ENCODE measurements around the gene SDF2L1. TPM values are rescaled to one million over a fixed set of nuclear protein-coding genes. Genes with fewer than 3 reads are reported as not detected.
"Not testable (repeated sequence)": the region's sequence is repeated elsewhere in the genome, so short reads cannot be mapped to it uniquely, and the experiment has no call there.

Gene SDF2L1, protein sequence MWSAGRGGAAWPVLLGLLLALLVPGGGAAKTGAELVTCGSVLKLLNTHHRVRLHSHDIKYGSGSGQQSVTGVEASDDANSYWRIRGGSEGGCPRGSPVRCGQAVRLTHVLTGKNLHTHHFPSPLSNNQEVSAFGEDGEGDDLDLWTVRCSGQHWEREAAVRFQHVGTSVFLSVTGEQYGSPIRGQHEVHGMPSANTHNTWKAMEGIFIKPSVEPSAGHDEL
- 10 to 100 TPM; 11.7 to 19.3 (median 16.1) TPM for polyA plus RNA-seq (ENCODE audit: insufficient read length in 3 of 3)

- DNase-seq (ENCODE audit: low read depth in 3 of 3, low spot score in 2 of 3), result peak; percentile 88 to 94 (median 89)
These were observed at the start of gene SDF2L1 for GRCh38 chr22:21641789-21642583. Gene SDF2L1, plus strand, starts transcription at chr22:21642302. Its CDS starts 35 bp downstream, at chr22:21642337.

- DNase-seq (ENCODE audit: low read depth in 3 of 3, low spot score in 2 of 3), result no peak
These were observed 49.7 kb upstream of the SDF2L1 start for GRCh38 chr22:21592422-21592821.

- no peak for DNase-seq (ENCODE audit: low read depth in 3 of 3, low spot score in 2 of 3)
These were observed 48.5 kb upstream of the SDF2L1 start for GRCh38 chr22:21593406-21594232.

GRCh38 chr22:21594865-21595452 lies 47.1 kb upstream of the SDF2L1 start:
- DNase-seq (ENCODE audit: low read depth in 3 of 3, low spot score in 2 of 3), result no peak

DNA sequence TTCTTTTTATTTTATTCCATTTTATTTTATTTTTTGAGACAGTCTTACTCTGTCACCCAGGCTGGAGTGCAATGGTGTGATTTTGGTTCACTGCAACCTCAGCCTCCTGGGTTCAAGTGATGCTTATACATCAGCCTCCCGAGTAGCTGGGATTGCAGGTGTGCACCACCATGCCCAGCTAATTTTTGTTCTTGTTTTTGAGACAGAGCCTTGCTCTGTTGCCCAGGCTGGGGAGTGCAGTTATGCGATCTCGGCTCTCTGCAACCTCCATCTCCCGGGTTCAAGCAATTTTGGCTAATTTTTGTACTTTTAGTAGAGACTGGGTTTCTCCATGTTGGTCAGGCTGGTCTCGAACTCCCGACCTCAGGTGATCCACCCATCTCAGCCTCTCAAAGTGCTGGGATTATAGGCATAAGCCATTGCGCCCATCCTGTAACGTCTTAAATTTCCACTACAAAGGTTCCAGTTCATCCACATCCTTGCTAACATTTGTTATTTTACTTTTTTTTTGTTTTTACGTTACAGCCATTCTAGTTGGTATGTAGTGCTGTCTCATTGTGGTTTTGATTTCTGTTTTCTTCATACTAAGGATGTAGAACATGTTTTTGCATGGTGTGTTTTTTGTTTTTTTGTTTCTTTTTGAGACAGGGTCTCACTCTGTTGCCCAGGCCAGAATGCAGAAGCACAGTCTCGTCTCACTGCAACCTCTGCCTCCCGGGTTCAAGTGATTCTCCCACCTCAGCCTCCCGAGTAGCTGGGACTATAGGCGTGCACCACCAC lies 45.6 kb upstream of the SDF2L1 start:
- not testable (repeated sequence) for DNase-seq (ENCODE audit: low read depth in 3 of 3, low spot score in 2 of 3)

DNA sequence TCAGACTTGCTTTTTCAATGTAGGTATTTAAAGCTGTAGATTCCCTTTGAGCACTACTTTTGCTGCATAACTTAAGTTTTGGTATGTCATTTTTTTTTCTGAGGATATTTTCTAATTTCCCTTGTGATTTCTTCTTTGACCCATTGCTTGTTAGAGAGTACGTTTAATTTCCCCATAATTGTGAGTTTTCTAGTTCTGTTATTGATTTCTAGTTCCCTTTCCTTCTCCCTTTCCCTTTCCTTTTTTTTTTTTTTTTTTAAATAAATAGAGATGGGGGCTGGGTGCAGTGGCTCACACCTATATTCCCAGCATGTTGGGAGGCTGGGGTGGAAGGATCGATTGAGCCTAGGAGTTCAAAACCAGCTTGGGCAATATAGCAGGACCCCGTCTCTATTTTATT lies 43.8 kb upstream of the SDF2L1 start:
- DNase-seq (ENCODE audit: low read depth in 3 of 3, low spot score in 2 of 3), result no peak

DNA sequence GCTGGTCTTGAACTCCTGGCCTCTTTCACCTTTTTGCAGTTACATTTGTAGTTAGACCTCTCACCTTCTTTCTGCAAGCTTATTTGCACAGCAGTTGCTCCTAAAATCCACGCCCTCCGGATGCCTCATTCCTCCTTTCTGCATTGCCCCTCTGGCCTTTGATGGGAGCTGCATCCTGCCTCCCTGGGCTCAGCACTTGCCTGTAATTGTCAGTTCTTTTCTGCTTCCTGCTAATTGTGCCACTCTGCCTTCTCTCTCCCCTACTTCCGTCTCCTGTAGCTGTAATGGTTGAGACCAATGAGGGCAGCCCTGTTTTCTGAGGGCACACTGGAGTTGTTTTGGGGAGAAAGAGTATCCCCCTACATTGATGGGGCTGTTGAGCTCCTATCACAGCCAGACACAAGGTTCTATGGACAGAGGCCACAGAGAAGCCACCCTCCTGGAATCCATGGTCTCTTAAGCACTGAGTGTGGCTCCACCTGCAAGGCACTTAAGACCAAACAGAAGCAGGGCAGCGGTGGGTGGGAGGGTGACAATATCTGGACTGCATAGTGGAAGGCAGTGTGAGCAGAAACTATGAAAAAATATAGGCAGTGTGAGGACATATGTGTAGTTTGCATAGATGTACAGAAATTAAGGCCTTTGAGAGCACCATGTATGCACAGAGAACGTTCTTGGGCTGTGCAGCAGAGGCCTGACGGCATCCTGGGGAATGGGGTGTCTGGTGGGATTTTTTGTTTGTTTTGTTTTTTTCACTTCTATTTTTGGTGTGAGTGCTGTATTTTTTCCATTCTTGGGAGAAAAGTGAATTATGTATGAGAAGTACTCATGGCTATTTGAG lies 42.8 kb upstream of the SDF2L1 start:
- no peak for DNase-seq (ENCODE audit: low read depth in 3 of 3, low spot score in 2 of 3)

GRCh38 chr22:21602579-21602978 lies 39.5 kb upstream of the SDF2L1 start:
- no peak for DNase-seq (ENCODE audit: low read depth in 3 of 3, low spot score in 2 of 3)

- DNase-seq (ENCODE audit: low read depth in 3 of 3, low spot score in 2 of 3), result no peak
These were observed 38.1 kb upstream of the SDF2L1 start for GRCh38 chr22:21603973-21604372.

- DNase-seq (ENCODE audit: low read depth in 3 of 3, low spot score in 2 of 3), result no peak
These were observed 36.1 kb upstream of the SDF2L1 start for GRCh38 chr22:21605887-21606564.

DNA sequence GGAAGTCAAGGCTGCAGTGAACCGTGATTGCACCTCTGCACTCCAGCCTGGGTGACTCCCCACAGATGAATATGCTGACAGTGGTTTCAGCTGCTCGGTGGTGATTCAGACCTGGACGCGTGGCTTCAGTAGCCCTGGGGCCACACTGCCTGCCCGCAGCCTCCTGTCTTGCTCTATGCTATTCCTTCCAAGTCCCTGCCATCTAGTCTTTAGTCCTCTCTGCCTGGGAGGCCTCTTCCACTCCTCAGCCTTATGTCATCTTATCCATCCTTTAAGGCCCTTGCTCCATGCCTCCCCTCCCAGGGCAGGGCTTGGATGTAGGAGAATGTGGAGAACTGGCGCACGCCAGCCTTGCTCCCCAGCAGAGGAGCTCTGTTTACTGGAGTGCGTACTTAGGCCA lies 35.3 kb upstream of the SDF2L1 start:
- DNase-seq (ENCODE audit: low read depth in 3 of 3, low spot score in 2 of 3), result no peak

- not testable (repeated sequence) for DNase-seq (ENCODE audit: low read depth in 3 of 3, low spot score in 2 of 3)
These were observed 32.4 kb upstream of the SDF2L1 start for GRCh38 chr22:21609556-21610157.

DNA sequence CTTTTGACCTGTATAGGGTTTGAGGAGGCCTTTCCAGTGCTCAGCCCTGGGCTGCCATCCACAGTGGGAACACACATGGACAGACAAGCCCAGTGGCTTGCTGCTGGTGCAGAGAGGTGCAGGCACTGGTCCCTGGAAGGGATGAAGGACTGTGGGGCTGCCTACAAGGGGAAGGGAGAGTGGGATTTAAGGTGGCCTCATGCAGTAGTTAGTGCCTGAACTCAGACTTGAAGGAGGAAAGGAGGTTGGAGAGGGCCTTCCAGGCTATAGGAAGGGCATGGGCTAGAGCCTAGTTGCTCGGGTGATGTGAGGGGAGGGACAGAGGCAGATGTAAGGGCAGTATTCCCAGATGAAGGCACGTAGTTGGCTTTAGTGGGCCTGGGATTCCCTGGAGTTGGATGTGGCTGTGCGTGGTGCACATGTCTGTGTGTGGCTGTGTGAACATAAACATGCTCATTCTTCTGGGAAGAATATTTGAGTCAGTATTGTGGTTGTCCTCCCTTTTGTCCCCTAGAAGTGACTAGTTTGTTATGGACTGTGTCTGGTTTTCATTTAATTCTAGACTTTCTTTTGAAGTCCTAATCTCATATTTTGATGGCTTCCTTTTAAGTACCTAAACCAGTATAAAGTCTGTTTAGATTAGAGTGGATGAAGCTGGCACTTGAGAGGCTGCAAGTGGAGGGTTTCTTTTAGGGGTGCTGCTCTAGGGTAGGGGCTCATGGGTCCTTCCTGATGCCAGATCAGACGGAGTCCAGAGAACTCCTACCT lies 30.7 kb upstream of the SDF2L1 start:
- DNase-seq (ENCODE audit: low read depth in 3 of 3, low spot score in 2 of 3), result no peak

- no peak for DNase-seq (ENCODE audit: low read depth in 3 of 3, low spot score in 2 of 3)
These were observed 29.2 kb upstream of the SDF2L1 start for GRCh38 chr22:21612858-21613257.

- no peak for DNase-seq (ENCODE audit: low read depth in 3 of 3, low spot score in 2 of 3)
These were observed 28.4 kb upstream of the SDF2L1 start for GRCh38 chr22:21613553-21614233.

GRCh38 chr22:21615731-21616130 lies 26.4 kb upstream of the SDF2L1 start:
- no peak for DNase-seq (ENCODE audit: low read depth in 3 of 3, low spot score in 2 of 3)

DNA sequence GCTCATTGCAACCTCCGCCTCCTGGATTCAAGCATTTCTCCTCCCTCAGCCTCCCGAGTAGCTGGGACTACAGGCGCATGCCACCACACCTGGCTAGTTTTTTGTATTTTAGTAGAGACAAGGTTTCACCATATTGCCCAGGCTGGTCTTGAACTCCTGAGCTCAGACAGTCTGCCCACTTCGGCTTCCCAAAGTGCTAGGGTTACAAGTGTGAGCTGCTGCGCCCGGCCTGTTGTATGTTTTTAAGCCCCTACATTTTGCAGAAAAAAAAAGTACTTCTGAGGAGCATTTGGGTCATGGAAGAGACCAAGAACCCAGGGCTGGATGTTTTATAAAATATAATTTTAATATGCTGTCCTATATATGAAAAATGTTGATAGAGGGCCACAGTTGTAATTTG lies 24.8 kb upstream of the SDF2L1 start:
- not testable (repeated sequence) for DNase-seq (ENCODE audit: low read depth in 3 of 3, low spot score in 2 of 3)
